ENCODE data around the gene SSU72. TPM values are rescaled to one million over a fixed set of nuclear protein-coding genes. Genes with fewer than 3 reads are reported as not detected.
A peak's percentile ranks its signal among the peaks of the same experiment; 100 is the strongest.

The SSU72 gene
- total RNA-seq, 1 donor from 2014 or later, result 97.4 TPM

- Mint-ChIP-seq H3K4me3 (no peak overlapping the region), H3K9me3 (no peaks in the 10 kb centered on the region), H3K36me3 (peaks cover 5% of the 10 kb centered on the region), H3K27ac (no peak overlapping the region), H3K4me1 (no peaks in the 10 kb centered on the region), H3K27me3 (ENCODE audit: low read depth) (no peaks in the 10 kb centered on the region)
- TF ChIP-seq CTCF (IDR thresholded peaks at IDR 0.05; ENCODE audit: unreplicated experiment), result no peak
- DNase-seq (ENCODE audit: low spot score in 2 of 2, unreplicated experiment in 2 of 2), result no peak
Measured at GRCh38 chr1:1545946-1546737, 28.5 kb downstream of the SSU72 start.

- peaks cover 5% of the 10 kb centered on the region for H3K36me3 Mint-ChIP-seq
- H3K9me3 Mint-ChIP-seq, result no peaks in the 10 kb centered on the region
- TF ChIP-seq CTCF (IDR thresholded peaks at IDR 0.05; ENCODE audit: unreplicated experiment), result no peak
- no peaks in the 10 kb centered on the region for H3K27me3 Mint-ChIP-seq (ENCODE audit: low read depth)
- DNase-seq (ENCODE audit: low spot score in 2 of 2, unreplicated experiment in 2 of 2), result no peak
- H3K4me1 Mint-ChIP-seq, result no peaks in the 10 kb centered on the region
- H3K4me3 Mint-ChIP-seq, result no peak overlapping the region
- no peak overlapping the region for H3K27ac Mint-ChIP-seq
Measured at GRCh38 chr1:1544544-1544943, 30.1 kb downstream of the SSU72 start.

GRCh38 chr1:1543706-1544099 lies 31.0 kb downstream of the SSU72 start:
- DNase-seq (ENCODE audit: low spot score in 2 of 2, unreplicated experiment in 2 of 2), result no peak
- no peak for TF ChIP-seq CTCF (IDR thresholded peaks at IDR 0.05; ENCODE audit: unreplicated experiment)
- Mint-ChIP-seq H3K27me3 (ENCODE audit: low read depth) (no peaks in the 10 kb centered on the region), H3K4me3 (no peak overlapping the region), H3K9me3 (no peaks in the 10 kb centered on the region), H3K27ac (no peak overlapping the region), H3K36me3 (peaks cover 5% of the 10 kb centered on the region), H3K4me1 (no peaks in the 10 kb centered on the region)

- Mint-ChIP-seq H3K36me3 (peaks cover 5% of the 10 kb centered on the region), H3K4me1 (no peaks in the 10 kb centered on the region), H3K27me3 (ENCODE audit: low read depth) (no peaks in the 10 kb centered on the region), H3K27ac (no peak overlapping the region), H3K4me3 (peak overlapping the region; percentile 4), H3K9me3 (no peaks in the 10 kb centered on the region)
- no peak for TF ChIP-seq CTCF (IDR thresholded peaks at IDR 0.05; ENCODE audit: unreplicated experiment)
- no peak for DNase-seq (ENCODE audit: low spot score in 2 of 2, unreplicated experiment in 2 of 2)
Measured at GRCh38 chr1:1542766-1543705, 31.6 kb downstream of the SSU72 start.

- Mint-ChIP-seq H3K9me3 (no peaks in the 10 kb centered on the region), H3K27ac (peak overlapping the region; percentile 67)
Measured at GRCh38 chr1:1541956-1542765, 32.5 kb downstream of the SSU72 start.

More at GRCh38 chr1:1541956-1542765, 32.5 kb downstream of the SSU72 start:
- no peaks in the 10 kb centered on the region for H3K27me3 Mint-ChIP-seq (ENCODE audit: low read depth)
- no peak for TF ChIP-seq CTCF (IDR thresholded peaks at IDR 0.05; ENCODE audit: unreplicated experiment)
- DNase-seq (ENCODE audit: low spot score in 2 of 2, unreplicated experiment in 2 of 2), result no peak
- peaks cover 5% of the 10 kb centered on the region for H3K36me3 Mint-ChIP-seq
- peak overlapping the region; percentile 61 for H3K4me3 Mint-ChIP-seq
- no peaks in the 10 kb centered on the region for H3K4me1 Mint-ChIP-seq
